ENCODE measurements around the gene GCC1.

GCC1 gene

GRCh38 chr7:127536394-127536691 is 49.1 kb downstream of the GCC1 start:
- DNase-seq, result no peak

GRCh38 chr7:127535546-127536393 is 49.6 kb downstream of the GCC1 start:
- no peak for DNase-seq

- no peak for DNase-seq
Observed at GRCh38 chr7:127534636-127535035, 50.8 kb downstream of the GCC1 start.

DNA sequence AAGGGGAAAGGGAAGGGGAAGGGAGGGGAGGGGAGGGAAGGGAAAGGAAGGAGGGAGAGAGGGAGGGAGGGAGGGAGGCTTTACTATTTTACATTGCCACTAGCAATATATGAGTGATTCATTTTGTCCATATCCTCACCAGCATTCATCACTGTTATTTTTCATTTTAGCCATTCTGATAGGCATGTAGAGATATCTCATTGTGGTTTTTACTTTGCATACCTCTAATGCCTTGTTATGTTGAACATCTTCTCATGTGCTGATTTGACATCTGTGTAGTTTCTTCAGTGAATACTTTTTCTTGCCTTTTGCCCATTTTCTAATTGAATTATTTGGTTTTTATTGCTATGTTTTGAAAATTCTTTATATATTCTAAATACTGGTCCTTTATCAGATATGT is 52.7 kb downstream of the GCC1 start:
- no peak for DNase-seq

- DNase-seq, result no peak
Observed at GRCh38 chr7:127532151-127532550, 53.2 kb downstream of the GCC1 start.

Measured in hippocampal formation (tissue), 2 donors.